Measurements from ENCODE around the gene GPR18.
"Not testable (repeated sequence)": the region's sequence is repeated elsewhere in the genome, so short reads cannot be mapped to it uniquely, and the experiment has no call there.

Gene GPR18

DNA sequence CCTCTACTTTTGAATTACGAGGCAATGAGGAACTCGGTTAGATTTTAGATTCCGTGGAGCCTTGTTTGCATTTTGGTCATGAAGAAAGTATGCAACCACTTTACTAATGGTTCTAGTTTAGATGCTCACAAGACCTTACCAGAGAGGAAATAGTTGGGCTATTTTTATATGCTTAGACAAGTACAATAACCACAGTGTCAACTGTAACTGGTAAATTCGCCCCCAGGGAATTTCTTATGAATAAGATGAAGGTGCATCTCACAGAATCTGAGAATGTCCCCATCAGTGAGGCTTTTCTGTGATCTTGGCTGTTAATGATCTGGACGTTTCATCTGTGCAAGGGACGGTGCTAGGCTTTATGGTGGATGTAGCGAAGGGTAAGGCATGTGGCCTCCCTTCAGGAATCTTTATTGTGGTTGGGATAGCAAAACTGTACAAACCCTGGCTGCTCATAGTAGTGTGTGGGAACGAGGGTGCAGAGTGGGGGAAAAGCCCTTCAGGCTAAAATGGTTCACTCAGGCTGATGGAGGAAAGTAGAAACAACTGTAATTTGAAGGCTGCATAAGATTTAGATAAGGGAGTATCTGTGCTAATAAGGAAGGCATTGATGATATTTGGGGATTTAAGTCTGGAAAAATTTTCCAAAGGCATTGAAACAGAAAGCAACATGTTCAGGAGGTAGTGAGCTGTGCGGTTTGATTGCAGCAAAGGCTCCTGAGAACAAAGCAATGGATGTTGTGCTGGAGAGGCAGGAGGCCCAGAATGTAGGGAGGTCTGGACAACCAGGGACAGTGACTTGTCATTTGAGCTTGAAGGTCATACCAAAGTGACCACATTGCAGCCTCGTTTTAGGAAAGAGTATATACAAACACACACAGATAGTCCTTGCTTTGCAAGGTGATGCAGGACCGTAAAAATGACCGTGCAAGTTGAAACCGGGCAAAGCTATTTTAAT lies 29.2 kb downstream of the GPR18 start:
- DNase-seq (ENCODE audit: low read depth, low spot score), result no peak

DNA sequence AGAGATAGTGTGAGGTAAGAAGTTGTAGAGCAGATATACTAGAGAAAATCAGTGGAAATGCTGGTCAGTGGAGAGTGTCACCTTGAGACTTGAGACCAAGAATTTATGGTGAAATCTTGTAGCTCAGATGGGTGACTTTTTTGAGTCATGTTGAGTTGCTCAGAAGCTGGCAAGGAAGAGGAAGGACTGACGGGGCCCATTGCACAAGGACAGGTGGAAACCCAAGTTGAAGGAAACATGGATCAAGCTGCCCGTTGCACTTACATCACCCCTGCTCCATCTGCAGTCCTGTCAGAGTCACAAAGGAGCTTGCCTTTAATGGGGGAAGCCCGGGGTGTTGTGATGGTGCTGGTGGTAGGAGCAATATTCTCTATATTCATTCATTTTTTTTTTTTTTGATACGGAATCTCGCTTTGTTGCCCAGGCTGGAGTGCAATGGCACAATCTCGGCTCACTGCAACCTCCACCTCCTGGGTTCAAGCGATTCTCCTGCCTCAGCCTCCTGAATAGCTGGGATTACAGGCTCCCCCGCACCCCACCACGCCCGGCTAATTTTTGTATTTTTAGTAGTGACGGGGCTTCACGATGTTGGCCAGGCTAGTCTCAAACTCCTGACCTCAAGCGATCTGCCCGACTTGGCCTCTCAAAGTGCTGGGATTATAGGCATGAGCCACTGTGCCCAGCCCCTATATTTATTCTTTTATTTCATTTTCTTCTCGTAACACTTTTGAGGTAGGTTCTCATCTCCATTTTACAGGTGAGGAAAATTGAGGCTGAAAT lies 30.1 kb downstream of the GPR18 start:
- no peak for DNase-seq (ENCODE audit: low read depth, low spot score)

DNA sequence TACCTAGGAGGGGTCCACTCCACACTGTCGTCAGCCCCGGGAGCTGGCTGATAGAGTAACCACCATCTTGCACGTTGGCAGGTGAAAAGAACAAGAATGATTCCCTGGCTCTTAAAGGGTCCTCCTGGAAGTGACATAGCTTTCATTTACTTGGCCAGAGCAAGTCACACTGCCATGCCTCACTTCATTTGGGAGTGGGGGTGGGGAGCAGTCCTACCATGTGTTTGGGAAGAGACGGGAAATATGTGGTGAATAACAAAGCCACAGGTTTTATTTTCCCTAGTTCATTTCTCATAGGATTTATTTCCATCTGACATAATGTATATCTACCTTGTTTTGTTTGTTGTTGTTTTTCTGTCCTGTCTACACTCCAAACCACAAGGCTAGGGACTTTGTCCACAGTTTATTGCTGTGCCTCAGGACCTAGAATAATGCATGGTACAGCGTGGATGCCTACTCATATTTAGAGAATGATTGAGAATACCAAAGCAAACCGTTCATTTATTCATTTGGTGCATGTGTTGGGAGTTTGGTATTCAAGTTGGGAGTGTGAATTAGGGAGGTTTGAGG lies 30.8 kb downstream of the GPR18 start:
- DNase-seq (ENCODE audit: low read depth, low spot score), result no peak

DNA sequence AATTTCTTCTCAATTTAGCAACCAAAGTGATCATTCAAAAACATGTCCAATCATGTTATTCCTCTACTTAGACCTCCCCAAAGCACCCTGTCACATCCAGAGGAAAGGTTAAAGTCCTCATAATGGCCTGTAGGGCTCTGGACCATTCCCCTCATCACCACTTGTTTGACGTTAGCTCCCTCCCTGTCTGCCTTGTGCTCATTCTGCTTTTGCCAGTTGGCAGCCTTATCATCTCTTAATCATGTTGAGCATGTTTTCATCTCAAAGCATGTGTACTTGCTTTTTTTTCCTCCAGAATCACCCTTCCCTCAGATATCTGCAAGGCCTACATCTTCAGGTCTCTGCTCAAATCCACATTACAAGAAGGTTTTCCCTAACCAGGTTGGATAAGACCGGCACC lies 31.7 kb downstream of the GPR18 start:
- no peak for DNase-seq (ENCODE audit: low read depth, low spot score)

DNA sequence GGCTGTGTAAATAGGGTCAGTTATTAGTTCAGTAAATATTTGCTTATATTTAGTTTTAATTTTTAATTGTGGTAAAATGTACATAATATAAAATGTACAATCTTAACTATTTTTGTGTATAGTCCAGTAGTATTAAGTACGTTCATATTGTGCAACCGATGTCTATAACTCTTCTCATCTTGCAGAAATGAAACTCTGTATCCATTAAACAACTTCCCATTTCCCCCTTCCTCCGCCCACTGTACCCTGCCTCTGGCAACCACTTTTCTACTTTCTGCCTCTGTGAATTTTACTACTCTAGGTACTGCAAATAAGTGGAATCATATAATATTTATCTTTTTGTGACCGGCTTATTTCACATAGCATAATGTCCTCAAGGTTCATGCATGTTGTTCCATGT lies 33.1 kb downstream of the GPR18 start:
- DNase-seq (ENCODE audit: low read depth, low spot score), result no peak

DNA sequence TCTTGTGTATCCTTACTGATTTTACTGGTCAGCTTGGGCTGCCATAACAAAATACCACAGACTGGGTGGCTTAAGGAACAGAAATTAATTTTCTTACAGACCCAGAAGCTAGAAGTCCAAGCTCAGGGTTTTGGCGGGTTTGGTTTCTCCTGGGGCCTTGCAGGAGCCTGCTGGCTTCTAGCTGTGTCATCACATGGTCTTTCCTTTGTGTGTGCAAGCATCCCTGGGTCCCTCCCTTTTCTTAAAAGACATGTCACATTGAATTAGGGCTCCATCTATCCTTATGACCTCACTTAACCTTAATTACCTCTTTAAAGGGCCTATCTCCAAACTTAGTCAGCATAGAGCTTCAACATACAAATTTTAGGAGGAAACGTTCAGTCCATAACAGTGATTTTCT lies 34.2 kb downstream of the GPR18 start:
- no peak for DNase-seq (ENCODE audit: low read depth, low spot score)

DNA sequence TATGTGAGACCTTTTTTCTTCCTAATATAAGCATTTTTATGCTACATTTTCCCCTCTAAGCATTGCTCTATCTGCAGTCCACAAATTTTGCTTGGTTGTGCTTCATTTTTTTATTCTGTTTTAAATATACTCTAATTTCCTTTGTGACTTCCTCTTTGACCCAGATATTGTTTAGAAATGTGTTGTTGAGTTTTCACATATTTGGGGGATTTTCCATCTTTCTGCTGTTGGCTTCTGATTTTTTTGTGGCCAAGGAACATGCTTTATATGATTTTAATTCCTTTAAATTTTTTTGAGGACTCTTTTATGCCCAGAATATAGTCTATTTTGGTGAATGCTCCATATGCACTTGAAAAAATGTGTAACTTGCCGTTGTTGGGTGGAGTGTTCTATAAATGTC lies 34.6 kb downstream of the GPR18 start:
- no peak for DNase-seq (ENCODE audit: low read depth, low spot score)

DNA sequence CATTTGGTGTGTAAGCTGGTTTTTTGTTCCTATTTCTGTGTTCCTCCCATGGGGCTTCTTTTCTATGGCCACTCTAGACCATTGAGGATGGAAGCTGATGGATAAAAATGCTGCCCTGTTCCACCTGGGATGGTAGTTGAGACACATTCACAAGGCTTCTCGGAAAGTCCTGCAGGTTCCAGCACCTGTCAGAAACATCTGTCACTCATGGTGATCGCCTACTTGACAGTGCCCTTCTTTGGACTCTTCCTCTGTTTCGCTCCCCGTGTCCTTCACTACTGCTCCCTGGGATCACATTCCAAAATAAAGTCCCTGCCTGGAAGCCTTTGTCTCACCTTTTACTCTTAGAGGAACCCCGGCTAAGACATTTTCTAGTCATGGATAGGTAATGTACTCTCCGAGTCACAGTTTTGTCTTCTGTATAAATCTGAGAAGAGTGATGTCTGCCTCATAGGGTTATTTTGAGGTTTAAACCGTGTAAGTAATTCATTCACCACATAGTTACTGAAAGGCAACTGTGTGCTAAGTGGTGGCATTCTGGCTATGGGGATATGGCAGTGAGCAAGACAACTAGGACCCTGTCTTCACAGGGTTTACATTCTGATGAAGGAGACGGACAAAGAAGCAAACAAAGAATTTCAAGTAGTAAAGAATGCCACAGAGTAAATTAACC lies 36.5 kb downstream of the GPR18 start:
- DNase-seq (ENCODE audit: low read depth, low spot score), result no peak

DNA sequence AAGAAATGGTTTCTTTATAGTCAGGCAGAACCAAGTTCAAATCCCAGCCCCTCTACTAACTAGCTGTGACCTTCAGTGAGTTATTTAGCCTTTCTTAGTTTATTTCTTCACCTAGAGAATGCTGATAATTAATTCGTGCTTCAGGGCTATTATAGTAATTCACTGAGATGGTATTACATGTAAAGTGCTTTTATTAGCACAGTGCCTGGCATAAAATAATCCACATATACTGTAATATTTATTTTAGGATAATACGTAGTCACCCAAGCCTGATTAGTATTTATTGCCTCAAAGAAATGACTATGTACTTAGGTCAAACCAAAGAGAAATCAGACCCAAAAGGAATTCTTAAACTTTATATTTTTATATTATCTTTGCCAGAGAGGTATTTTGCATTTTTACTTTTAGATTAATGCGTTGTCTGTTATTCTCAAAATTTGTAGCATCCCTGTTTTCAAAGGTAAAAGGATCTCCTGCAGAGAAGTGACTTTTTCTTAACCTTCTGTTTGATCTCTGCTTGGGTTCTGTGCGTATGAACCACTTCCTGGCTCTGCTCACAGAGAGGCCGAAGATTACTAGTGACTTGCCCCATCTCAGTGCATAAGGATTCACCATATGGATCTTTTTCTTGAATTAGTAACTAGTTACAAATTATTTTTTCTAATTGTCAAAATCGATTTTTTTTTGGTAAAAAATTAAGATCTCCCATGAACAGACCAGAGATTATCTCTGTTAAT lies 37.8 kb downstream of the GPR18 start:
- no peak for DNase-seq (ENCODE audit: low read depth, low spot score)

DNA sequence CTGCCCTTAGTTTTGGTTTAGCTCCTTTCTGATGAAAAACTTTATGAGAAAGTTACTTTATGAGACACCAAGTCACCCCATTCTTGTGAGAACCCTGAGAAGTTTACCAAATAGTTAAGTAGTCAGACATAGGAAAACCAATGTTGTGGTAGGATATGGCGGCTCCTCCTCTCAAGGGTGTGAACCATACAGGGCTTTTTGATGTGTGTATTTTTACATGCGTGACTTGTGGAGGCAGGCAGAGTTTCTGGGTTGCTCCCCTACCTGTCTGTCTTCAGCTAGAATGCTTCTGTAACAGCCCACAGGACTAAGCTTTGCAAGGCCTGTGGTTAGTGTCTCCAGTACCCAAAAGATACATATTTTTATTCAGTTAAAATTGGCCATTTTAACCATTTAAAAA lies 39.2 kb downstream of the GPR18 start:
- no peak for DNase-seq (ENCODE audit: low read depth, low spot score)

DNA sequence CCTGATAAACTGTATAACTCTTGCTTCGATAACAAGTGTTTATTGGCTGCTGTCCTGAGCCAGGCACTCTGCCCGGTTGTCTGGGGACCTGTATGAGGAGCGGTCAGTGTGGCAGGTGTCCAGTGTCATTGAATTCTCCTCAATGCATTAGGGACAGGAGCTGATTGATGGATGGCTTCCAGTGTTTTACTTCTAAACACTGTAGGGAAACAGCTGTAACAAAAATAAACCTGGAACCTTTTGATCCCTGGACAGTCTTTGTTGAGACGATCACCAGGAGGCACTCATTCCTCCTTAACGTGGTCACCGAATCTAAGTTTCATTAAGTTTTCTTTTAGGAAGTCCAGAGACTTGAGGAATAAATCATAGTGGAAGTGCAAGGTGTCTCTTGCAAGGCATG lies 39.6 kb downstream of the GPR18 start:
- DNase-seq (ENCODE audit: low read depth, low spot score), result no peak

DNA sequence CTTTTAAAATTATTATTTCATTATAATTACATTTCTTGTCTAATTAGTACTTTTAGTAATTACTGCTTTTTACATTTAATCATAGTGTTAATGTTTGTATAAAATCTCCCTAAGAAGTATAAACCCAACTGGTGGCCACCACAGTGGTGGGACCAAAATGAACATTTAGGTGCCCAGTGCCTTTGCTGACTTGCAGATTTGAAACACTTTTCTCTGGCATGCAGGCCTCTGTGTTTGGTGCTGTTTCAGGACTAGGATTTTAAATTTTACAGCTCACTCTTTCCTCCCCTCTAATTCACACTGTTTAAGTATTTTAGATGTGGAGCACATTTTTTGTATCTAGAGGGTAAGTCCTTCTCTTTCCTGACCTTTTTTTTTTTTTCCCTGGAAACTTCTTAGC lies 40.1 kb downstream of the GPR18 start:
- DNase-seq (ENCODE audit: low read depth, low spot score), result no peak

DNA sequence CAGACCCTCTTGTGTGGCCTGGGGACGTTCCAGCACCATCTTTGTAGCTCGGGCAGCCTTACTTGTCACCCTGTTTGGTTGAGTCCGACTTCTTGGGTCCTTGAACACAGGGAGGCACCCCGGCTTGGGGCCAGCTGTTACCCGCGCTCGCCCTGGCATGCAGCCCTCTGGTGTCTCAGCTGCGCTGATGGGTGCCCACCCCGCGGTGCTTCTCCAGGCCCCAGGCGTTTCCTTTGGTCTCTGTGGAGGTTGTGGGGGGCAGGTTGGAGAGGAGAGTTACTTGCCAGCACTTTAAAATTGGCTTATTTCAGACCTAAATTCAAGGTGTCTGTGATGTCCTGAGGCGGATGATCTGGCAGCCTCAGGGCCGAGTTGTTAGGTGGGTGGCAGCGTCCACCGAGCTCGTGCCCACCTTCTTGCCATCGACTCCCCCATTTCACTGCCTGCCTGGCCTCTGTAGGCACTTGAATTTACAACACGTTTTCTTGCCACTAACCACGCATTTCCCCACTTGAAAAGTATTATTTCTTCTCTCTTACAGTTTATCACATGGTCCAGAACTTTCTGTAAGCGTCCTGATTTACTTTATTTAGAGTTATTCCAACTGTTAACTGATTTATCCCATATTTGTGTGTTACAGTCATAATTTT lies 40.6 kb downstream of the GPR18 start:
- no peak for DNase-seq (ENCODE audit: low read depth, low spot score)

DNA sequence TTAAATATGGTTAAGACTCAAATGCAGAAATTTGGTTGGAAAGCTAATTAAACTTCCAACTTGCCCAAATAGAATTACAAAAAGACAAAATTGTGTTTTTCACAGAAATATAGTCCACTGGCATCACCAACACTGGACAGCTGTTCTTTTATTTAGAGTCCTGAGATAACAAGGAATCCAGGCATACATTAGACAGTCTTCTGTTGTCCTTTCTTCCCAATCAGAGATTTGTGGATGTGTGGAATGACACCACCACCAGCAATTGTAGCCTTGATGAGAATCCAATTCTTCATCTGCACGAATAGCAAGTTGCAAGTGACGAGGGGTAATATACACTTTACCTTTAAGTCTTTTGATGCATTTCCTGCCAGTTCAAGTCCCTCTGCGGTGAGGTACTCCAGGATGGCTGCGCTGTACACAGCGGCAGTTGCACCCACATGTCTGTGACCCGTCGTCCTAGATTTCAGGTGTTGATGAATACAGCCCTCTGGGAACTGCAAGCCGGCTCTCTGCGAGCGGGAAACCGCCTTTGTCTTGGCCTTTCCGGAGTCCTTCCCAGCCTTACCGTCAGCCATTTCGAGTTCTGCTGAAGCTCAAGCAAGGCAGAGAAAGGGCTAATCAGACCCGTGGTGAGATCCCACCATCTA lies 42.9 kb downstream of the GPR18 start:
- DNase-seq (ENCODE audit: low read depth, low spot score), result no peak

DNA sequence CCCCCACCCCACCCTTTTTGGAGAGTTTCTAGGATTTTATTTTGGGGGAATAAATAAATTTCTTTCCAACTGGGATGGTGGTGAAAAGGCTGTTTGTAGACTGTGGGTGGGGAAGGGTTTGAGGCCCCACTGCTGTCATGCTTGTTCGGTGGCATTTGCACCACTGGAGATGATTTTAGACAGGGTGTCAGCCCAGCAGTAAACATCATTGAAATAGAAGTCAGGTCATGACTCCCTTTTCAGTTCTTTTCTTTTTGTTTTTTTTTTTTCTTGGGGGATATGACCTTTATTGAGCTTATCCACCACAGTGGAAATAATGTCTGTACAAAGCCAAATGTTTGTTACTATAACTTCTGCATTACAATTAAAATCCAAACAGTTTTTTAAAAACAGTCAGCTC lies 43.4 kb downstream of the GPR18 start:
- DNase-seq (ENCODE audit: low read depth, low spot score), result no peak

DNA sequence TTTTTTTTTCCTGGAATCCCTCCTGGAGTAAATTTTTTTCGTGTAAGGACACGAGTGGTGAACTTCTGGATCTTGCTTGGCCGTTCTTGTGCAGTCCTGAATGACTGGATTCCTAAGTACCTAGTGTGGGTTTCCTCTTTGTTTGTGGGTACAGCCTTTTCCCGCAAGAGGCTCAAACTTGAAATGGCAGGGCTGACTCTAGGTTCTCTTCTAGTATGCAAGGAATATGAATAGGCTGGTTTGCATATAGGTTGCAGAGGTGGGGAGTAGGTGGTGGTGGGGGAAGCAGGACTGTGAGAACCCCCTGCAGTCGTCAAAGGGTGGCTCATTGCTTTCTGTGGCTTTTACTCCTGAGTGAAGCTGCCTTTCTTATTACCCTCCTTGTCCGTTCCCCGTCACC lies 43.9 kb downstream of the GPR18 start:
- no peak for DNase-seq (ENCODE audit: low read depth, low spot score)

DNA sequence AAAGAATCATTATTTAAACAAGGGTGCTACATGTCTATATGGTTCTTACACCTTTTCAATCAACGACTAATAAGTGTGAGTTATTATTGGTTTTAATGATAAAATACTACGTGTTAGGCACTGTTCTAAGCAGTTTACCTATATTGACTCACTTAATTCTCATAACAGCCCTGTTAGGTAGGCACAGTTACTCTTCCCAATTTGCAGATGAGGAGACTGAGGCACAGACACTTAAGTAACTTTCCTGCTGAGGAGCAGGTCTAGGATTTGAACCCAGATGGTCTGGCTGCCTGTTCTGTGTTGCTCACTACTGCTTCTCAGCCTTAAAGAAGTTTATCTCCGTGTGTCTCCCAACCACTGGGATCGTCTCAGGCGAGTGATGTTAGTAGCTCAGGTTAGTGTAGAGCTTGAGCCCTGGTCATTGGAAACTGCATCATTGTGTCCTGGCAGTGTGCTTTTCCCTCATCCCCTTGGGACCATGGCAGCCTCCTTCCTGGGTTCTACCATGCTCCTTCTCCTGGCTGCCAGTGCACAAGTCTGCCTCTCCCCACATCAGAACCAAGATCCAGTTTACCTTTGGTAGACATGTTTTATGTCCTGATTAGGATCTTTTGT lies 46.7 kb downstream of the GPR18 start:
- no peak for DNase-seq (ENCODE audit: low read depth, low spot score)

DNA sequence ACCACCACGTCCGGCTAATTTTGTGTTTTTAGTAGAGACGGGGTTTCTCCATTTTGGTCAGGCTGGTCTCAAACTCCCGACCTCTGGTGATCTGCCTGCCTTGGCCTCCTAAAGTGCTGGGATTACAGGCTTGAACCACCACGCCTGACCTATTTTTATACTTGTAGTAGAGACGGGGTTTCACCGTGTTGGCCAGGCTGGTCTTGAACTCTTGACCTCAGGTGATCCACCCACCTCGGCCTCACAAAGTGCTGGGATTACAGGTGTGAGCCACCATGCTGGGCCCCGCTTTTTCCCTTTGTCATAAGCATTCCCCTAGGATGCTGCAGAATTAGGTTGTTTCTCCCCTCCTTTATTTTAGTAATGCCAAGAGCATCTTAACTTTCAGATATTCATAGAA lies 47.6 kb downstream of the GPR18 start:
- not testable (repeated sequence) for DNase-seq (ENCODE audit: low read depth, low spot score)

DNA sequence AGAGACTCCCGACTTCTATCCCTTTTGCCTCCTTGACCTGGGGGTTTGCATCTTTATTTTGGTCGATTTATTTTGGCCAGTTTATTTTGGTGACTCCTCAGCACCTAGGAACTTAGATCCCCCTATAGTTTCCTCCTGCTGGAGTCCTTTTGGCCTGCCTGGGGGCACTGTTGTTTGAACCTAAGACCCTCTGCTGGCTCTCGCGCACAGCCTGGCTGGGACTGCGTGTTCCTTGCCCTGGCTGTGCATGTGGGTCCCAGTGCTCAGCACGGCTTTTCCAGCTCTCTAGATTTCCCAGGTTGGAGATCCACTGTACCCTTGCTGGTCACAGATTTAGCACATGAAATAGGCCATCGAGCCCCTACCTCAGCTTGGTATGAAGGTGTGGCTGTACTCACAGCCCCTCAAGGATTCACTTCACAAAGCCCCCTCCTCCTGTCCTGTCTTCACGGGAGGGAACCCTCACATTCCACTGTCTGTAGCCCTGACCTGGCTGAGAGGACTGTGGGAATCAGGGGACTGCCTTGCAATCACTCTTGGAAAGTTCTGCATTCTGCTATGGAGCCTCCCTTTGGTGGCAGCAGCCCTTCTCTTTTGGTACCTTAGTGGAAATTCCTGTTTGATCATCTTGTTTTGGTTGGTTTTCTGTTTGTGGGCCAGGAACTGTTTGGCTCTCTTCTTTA lies 49.2 kb downstream of the GPR18 start:
- DNase-seq (ENCODE audit: low read depth, low spot score), result no peak

All from smooth muscle cell of the brain vasculature (primary cell).